CD14-positive monocyte (primary cell): ENCODE data around the gene MATN4. TPM values are rescaled to one million over a fixed set of nuclear protein-coding genes. Genes with fewer than 3 reads are reported as not detected.

Source experiments
- DNase-seq, 3 donors: peaks; one replicate each; pipeline ENCODE4 v3.0.0-alpha.2; 2011 to 2022
- H2AFZ ChIP-seq: 2 replicates; pipeline ENCODE4 v1.6.0; 2012; ENCODE audit warnings: mild to moderate bottlenecking, low read depth, low read length, inconsistent platforms; ENCODE audit not compliant: insufficient read depth, poor library complexity, severe bottlenecking
- H3K27ac ChIP-seq, 2 donors: 1 replicate in 1 of 2; 2 replicates in 1 of 2; pipeline ENCODE4 v1.5.1; 2012 to 2013; ENCODE audit warnings: low read length in 2 of 2, control low read depth in 1 of 2, inconsistent platforms in 1 of 2, low read depth in 1 of 2, mild to moderate bottlenecking in 1 of 2
- H3K27me3 ChIP-seq, 2 donors: one replicate each; pipeline versions ENCODE4 v1.6.0 to v1.6.1; 2011 to 2013; ENCODE audit warnings: low read length in 2 of 2; ENCODE audit not compliant: control insufficient read depth in 2 of 2, insufficient read depth in 2 of 2
- H3K36me3 ChIP-seq, 2 donors: replicated peaks in 1 of 2; 1 replicate in 1 of 2; 2 replicates in 1 of 2; pipeline versions ENCODE4 v1.5.1 to v1.6.1; 2012 to 2013; ENCODE audit warnings: low read length in 2 of 2, control low read depth in 1 of 2, inconsistent platforms in 1 of 2, mild to moderate bottlenecking in 1 of 2; ENCODE audit not compliant: insufficient read depth in 2 of 2, control insufficient read depth in 1 of 2
- H3K4me1 ChIP-seq, 2 donors: 1 replicate in 1 of 2; 2 replicates in 1 of 2; pipeline versions ENCODE4 v1.5.1 to v1.6.1; 2012 to 2013; ENCODE audit warnings: low read length in 2 of 2, control low read depth in 1 of 2, inconsistent platforms in 1 of 2, mild to moderate bottlenecking in 1 of 2, moderate library complexity in 1 of 2; ENCODE audit not compliant: insufficient read depth in 2 of 2, control insufficient read depth in 1 of 2
- H3K4me2 ChIP-seq: replicated peaks from 2 replicates; pipeline ENCODE3; 2012; ENCODE audit warnings: low read length, moderate library complexity, mild to moderate bottlenecking; ENCODE audit not compliant: poor library complexity, severe bottlenecking; ENCODE audit errors: extremely low read depth
- H3K4me3 ChIP-seq, 3 experiments: fragments of 200-600 bp in 1 of 3; sonication (generic) in 1 of 3; replicated peaks in 1 of 3; 1 replicate in 2 of 3; 2 replicates in 1 of 3; pipeline ENCODE4 v1.5.1; 2011 to 2013; ENCODE audit warnings: low read length in 3 of 3, mild to moderate bottlenecking in 3 of 3, control low read depth in 2 of 3, low read depth in 2 of 3, inconsistent platforms in 1 of 3, moderate library complexity in 1 of 3
- H3K79me2 ChIP-seq: 2 replicates; pipeline ENCODE4 v1.6.0; 2012; ENCODE audit warnings: mild to moderate bottlenecking, control low read depth, inconsistent platforms, low read length, moderate library complexity; ENCODE audit not compliant: insufficient read depth
- H3K9ac ChIP-seq: 2 replicates; pipeline ENCODE4 v1.6.0; 2017; ENCODE audit warnings: low read length, mild to moderate bottlenecking; ENCODE audit not compliant: insufficient read depth, poor library complexity, severe bottlenecking
- H3K9me3 ChIP-seq, 2 donors: replicated peaks in 1 of 2; 1 replicate in 1 of 2; 2 replicates in 1 of 2; pipeline versions ENCODE4 v1.5.1 to v1.6.1; 2012 to 2013; ENCODE audit warnings: low read length in 2 of 2, control low read depth in 1 of 2; ENCODE audit not compliant: control insufficient read depth in 1 of 2, insufficient read depth in 1 of 2
- H4K20me1 ChIP-seq: 2 replicates; pipeline ENCODE4 v1.6.0; 2012; ENCODE audit warnings: mild to moderate bottlenecking, low read length, control low read depth, moderate library complexity; ENCODE audit not compliant: insufficient read depth
- H3K27ac Mint-ChIP-seq, 7 donors: one replicate each; pipeline ENCODE4 v1.8.0; 2020; ENCODE audit warnings: mild to moderate bottlenecking in 7 of 7, mixed read lengths in 7 of 7, moderate library complexity in 6 of 7, inconsistent platforms in 2 of 7
- H3K27me3 Mint-ChIP-seq, 3 donors: one replicate each; pipeline ENCODE4 v1.8.0; 2021 to 2022; ENCODE audit warnings: low read depth in 3 of 3, mild to moderate bottlenecking in 3 of 3, mixed read lengths in 3 of 3, moderate library complexity in 3 of 3, inconsistent platforms in 1 of 3
- H3K36me3 Mint-ChIP-seq, 2 donors: one replicate each; pipeline ENCODE4 v1.8.0; 2020; ENCODE audit warnings: mixed read lengths in 2 of 2, inconsistent platforms in 1 of 2, mild to moderate bottlenecking in 1 of 2
- H3K4me1 Mint-ChIP-seq: one replicate; pipeline ENCODE4 v1.8.0; 2020; ENCODE audit warnings: mild to moderate bottlenecking, mixed read lengths
- H3K4me3 Mint-ChIP-seq, 2 donors: one replicate each; pipeline ENCODE4 v1.8.0; 2020; ENCODE audit warnings: mild to moderate bottlenecking in 2 of 2, mixed read lengths in 2 of 2, moderate library complexity in 1 of 2
- H3K9me3 Mint-ChIP-seq, 7 donors: one replicate each; pipeline ENCODE4 v1.8.0; 2020 to 2022; ENCODE audit warnings: mixed read lengths in 7 of 7, mild to moderate bottlenecking in 6 of 7, moderate library complexity in 6 of 7, inconsistent platforms in 2 of 7
- CTCF ChIP-seq: fragments of 200-600 bp; IDR thresholded peaks from one replicate; pipeline ENCODE4 v1.8.0; 2022; ENCODE audit warnings: antibody characterized with exemption, mild to moderate bottlenecking
- WGBS: methylation state at CpG from one replicate; pipeline ENCODE4 v1.1.5; 2013; ENCODE audit warnings: missing lambda C conversion rate; ENCODE audit not compliant: insufficient coverage; 5-methylcytosine and 5-hydroxymethylcytosine counted together
- intact Hi-C, 2 donors: fragments of 100-400 bp; cut with micrococcal nuclease; formaldehyde crosslinking; loops; one replicate each; pipeline versions ENCODE4 v1.15.0 to v1.15.1; 2023
- polyA plus RNA-seq, 3 donors: library from polyadenylated mRNA; depleted of rRNA in 1 of 3; unstranded in 2 of 3; stranded (reverse) in 1 of 3; fragments of 300-500 nt in 2 of 3; fragments of >200 nt in 1 of 3; fragmentation: Illumina TruSeq in 2 of 3; gene quantifications; 1 replicate in 2 of 3; 2 replicates in 1 of 3; pipeline ENCODE4 v1.2.3, GENCODE V29; 2012 to 2021

Gene MATN4
- polyA plus RNA-seq, 3 donors: not detected

- Mint-ChIP-seq H3K36me3 (peaks cover 4 to 16% of the 10 kb centered on the region in 2 donors), H3K27ac (peak overlapping the region; percentile 57 to 90 (median 79)), H3K27me3 (peaks cover 7 to 21% (median 12%) of the 10 kb centered on the region in 3 donors), H3K4me3 (no peak overlapping the region), H3K4me1 (peaks cover 49% of the 10 kb centered on the region), H3K9me3 (peaks cover 0 to 3% (median 0%) of the 10 kb centered on the region in 7 donors)
- no peak for TF ChIP-seq CTCF
- Histone ChIP-seq H3K4me1 (peaks cover 29 to 51% of the 10 kb centered on the region in 2 donors), H3K4me2 (peak overlapping the region; percentile 57), H4K20me1 (no peaks in the 10 kb centered on the region), H3K27me3 (peaks cover 0 to 9% of the 10 kb centered on the region in 2 donors), H3K27ac (peak overlapping the region in 1 of 2 donors; percentile 69), H3K9me3 (no peaks in the 10 kb centered on the region), H3K9ac (no peak overlapping the region), H2AFZ (no peak overlapping the region), H3K4me3 (peak overlapping the region in 1 of 3 experiments; percentile 36), H3K79me2 (peaks cover 8% of the 10 kb centered on the region), H3K36me3 (no peaks in the 10 kb centered on the region)
- WGBS: 83% methylated on average over 2 of the region's 6 CpGs
- no peak for DNase-seq
- intact Hi-C loops: no loop called here
Observed at GRCh38 chr20:45343532-45344167, 35.6 kb upstream of the MATN4 start.

GRCh38 chr20:45342855-45343531 lies 34.9 kb upstream of the MATN4 start:
- H3K79me2 ChIP-seq: peaks cover 8% of the 10 kb centered on the region
- Mint-ChIP-seq H3K27me3 (peaks cover 7 to 16% (median 12%) of the 10 kb centered on the region in 3 donors), H3K36me3 (peaks cover 4 to 16% of the 10 kb centered on the region in 2 donors), H3K9me3 (peaks cover 0 to 3% (median 0%) of the 10 kb centered on the region in 7 donors), H3K27ac (peak overlapping the region in 4 of 7 donors; percentile 57 to 79 (median 60)), H3K4me1 (peaks cover 47% of the 10 kb centered on the region), H3K4me3 (no peak overlapping the region)
- H3K4me2 ChIP-seq: no peak overlapping the region
- 98% methylated on average over 5 of the region's 6 CpGs for WGBS
- no peak for DNase-seq
- TF ChIP-seq CTCF: no peak
- H2AFZ ChIP-seq: no peak overlapping the region
- intact Hi-C loops: no loop called here
- peaks cover 25 to 50% of the 10 kb centered on the region in 2 donors for H3K4me1 ChIP-seq
- H3K27ac ChIP-seq: peak overlapping the region in 1 of 2 donors; percentile 69
- no peaks in the 10 kb centered on the region for H4K20me1 ChIP-seq
- H3K9me3 ChIP-seq: no peaks in the 10 kb centered on the region
- peaks cover 0 to 9% of the 10 kb centered on the region in 2 donors for H3K27me3 ChIP-seq
- H3K9ac ChIP-seq: no peak overlapping the region
- H3K4me3 ChIP-seq: no peak overlapping the region
- H3K36me3 ChIP-seq: no peaks in the 10 kb centered on the region
